ENCODE results near the gene AVP. TPM values are rescaled to one million over a fixed set of nuclear protein-coding genes. Genes with fewer than 3 reads are reported as not detected.
"Not testable (repeated sequence)": the region's sequence is repeated elsewhere in the genome, so short reads cannot be mapped to it uniquely, and the experiment has no call there.

Gene AVP
- total RNA-seq, 1 experiment from 2014 or later, result not detected

- H2BK15ac ChIP-seq (ENCODE audit: low read depth, low read length); H3K23ac ChIP-seq (ENCODE audit: insufficient read length, low read depth, low read length); H3K79me1 ChIP-seq (ENCODE audit: insufficient read depth, low read depth, low read length, poor library complexity, severe bottlenecking); H2BK5ac ChIP-seq (ENCODE audit: insufficient read length, low read length); H2BK12ac ChIP-seq (ENCODE audit: insufficient read length, low read depth, low read length); H3T11ph ChIP-seq (ENCODE audit: low read length); H2BK120ac ChIP-seq (ENCODE audit: low read depth, low read length, poor library complexity, severe bottlenecking); H2BK20ac ChIP-seq (ENCODE audit: low read depth, low read length, poor library complexity, severe bottlenecking); H3K9ac ChIP-seq (ENCODE audit: extremely low read depth, insufficient read length, low read length); H3K18ac ChIP-seq (ENCODE audit: insufficient read length, low read depth, low read length); H3K4me1 Mint-ChIP-seq; H3K79me2 ChIP-seq (ENCODE audit: insufficient read depth, low read length); H3K56ac ChIP-seq (ENCODE audit: insufficient read length, low read depth, low read length); H3K27me3 Mint-ChIP-seq (ENCODE audit: low read depth); H3K14ac ChIP-seq (ENCODE audit: insufficient read depth, low read length); H3K27ac Mint-ChIP-seq; H3K4me1 ChIP-seq (ENCODE audit: insufficient read depth, low read length); H2AFZ ChIP-seq (ENCODE audit: low read length); H3K27me3 ChIP-seq (ENCODE audit: insufficient read depth, low read length); H4K91ac ChIP-seq (ENCODE audit: insufficient read length, low read depth, low read length); H4K5ac ChIP-seq (ENCODE audit: insufficient read length, low read depth, low read length); H3K27ac ChIP-seq (ENCODE audit: insufficient read length, low read depth, low read length); H3K4ac ChIP-seq (ENCODE audit: low read depth, low read length); H4K8ac ChIP-seq (replicated peaks; ENCODE audit: insufficient read length, low read depth, low read length); DNase-seq; H4K20me1 ChIP-seq (ENCODE audit: control insufficient read depth, insufficient read depth, insufficient read length); H3K4me3 Mint-ChIP-seq; H3K4me2 ChIP-seq (ENCODE audit: insufficient read depth, insufficient read length, low read length); H2AK5ac ChIP-seq (ENCODE audit: insufficient read length, low read length); H3K9me3 ChIP-seq (ENCODE audit: control insufficient read depth, low read depth, low read length); H3K23me2 ChIP-seq (ENCODE audit: insufficient read length, low read depth, low read length, poor library complexity, severe bottlenecking): not testable (repeated sequence)
- Mint-ChIP-seq H3K36me3 (ENCODE audit: insufficient read depth in 1 of 3, low read depth in 3 of 3) (peaks cover 43 to 54% (median 50%) of the 10 kb centered on the region in 3 experiments), H3K9me3 (peaks cover 40 to 45% of the 10 kb centered on the region in 2 experiments)
- no CpG with 5 or more reads among the region's 41 CpGs for WGBS (ENCODE audit: extremely low coverage, insufficient read length, low lambda C conversion rate)
Measured at GRCh38 chr20:3124773-3125560, 40.4 kb upstream of the AVP start.

- not testable (repeated sequence) for H3K79me2 ChIP-seq (ENCODE audit: insufficient read depth, low read length); H3K79me1 ChIP-seq (ENCODE audit: insufficient read depth, low read depth, low read length, poor library complexity, severe bottlenecking); DNase-seq; H4K8ac ChIP-seq (replicated peaks; ENCODE audit: insufficient read length, low read depth, low read length); H3K23ac ChIP-seq (ENCODE audit: insufficient read length, low read depth, low read length); H2BK120ac ChIP-seq (ENCODE audit: low read depth, low read length, poor library complexity, severe bottlenecking); H4K5ac ChIP-seq (ENCODE audit: insufficient read length, low read depth, low read length); H3T11ph ChIP-seq (ENCODE audit: low read length); H3K4ac ChIP-seq (ENCODE audit: low read depth, low read length); H3K14ac ChIP-seq (ENCODE audit: insufficient read depth, low read length); H2BK12ac ChIP-seq (ENCODE audit: insufficient read length, low read depth, low read length); H2BK15ac ChIP-seq (ENCODE audit: low read depth, low read length); H4K91ac ChIP-seq (ENCODE audit: insufficient read length, low read depth, low read length); H3K4me2 ChIP-seq (ENCODE audit: insufficient read depth, insufficient read length, low read length); H3K27ac Mint-ChIP-seq; H2BK20ac ChIP-seq (ENCODE audit: low read depth, low read length, poor library complexity, severe bottlenecking); H2BK5ac ChIP-seq (ENCODE audit: insufficient read length, low read length); H3K4me1 ChIP-seq (ENCODE audit: insufficient read depth, low read length); H2AFZ ChIP-seq (ENCODE audit: low read length); H3K27ac ChIP-seq (ENCODE audit: insufficient read length, low read depth, low read length); H3K23me2 ChIP-seq (ENCODE audit: insufficient read length, low read depth, low read length, poor library complexity, severe bottlenecking); H3K4me3 Mint-ChIP-seq; H2AK5ac ChIP-seq (ENCODE audit: insufficient read length, low read length); H3K27me3 ChIP-seq (ENCODE audit: insufficient read depth, low read length); H3K18ac ChIP-seq (ENCODE audit: insufficient read length, low read depth, low read length); H3K27me3 Mint-ChIP-seq (ENCODE audit: low read depth); H3K4me1 Mint-ChIP-seq; H3K9me3 ChIP-seq (ENCODE audit: control insufficient read depth, low read depth, low read length); H3K9ac ChIP-seq (ENCODE audit: extremely low read depth, insufficient read length, low read length); H3K56ac ChIP-seq (ENCODE audit: insufficient read length, low read depth, low read length); H4K20me1 ChIP-seq (ENCODE audit: control insufficient read depth, insufficient read depth, insufficient read length)
- peaks cover 40 to 45% of the 10 kb centered on the region in 2 experiments for H3K9me3 Mint-ChIP-seq
- H3K36me3 Mint-ChIP-seq (ENCODE audit: insufficient read depth in 1 of 3, low read depth in 3 of 3), result peaks cover 43 to 57% (median 54%) of the 10 kb centered on the region in 3 experiments
- WGBS (ENCODE audit: extremely low coverage, insufficient read length, low lambda C conversion rate), result no CpG with 5 or more reads among the region's 18 CpGs
Measured at GRCh38 chr20:3124163-3124562, 39.6 kb upstream of the AVP start.

Measured in H9 (cell line).